ENCODE data around the gene GBP4. TPM values are rescaled to one million over a fixed set of nuclear protein-coding genes. Genes with fewer than 3 reads are reported as not detected.

GBP4 gene
- total RNA-seq = 0.52 and 0.66 TPM in 2 replicates

DNA sequence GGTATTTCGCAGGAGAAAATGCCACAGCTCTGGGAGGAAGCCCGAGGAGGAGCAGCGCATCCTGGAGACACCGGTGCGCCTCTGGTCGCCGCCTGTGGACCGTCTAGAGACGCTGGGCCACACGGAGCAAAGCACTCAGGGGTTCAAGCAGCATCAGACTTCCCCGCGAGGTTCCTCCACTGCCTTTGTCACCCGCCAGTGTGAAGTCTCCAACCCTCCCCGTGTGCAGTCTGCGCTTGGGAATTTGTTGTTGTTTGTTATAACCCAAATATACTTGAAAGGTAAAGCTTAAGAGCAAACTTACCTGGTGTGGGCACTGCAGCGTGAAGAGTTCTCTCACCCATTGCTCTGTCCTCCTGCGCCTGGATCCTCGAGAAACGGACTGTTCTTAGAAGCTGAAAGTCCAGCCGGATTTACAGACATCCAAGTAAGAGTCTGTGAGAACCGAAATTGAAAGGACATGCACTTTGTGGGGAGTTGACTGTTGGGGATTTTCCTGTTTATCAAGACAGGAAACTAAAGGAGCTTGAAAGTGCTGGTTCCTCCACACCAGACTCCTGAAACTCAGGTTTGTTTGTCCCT lies at the start of gene GBP4:
TSS of gene GBP4 (minus strand) at position 452 of the 582 bp plus-strand sequence. CDS start at position 344, 108 bp downstream.

GRCh38 chr1:89175601-89176256 lies 23.0 kb downstream of the GBP4 start, which contains the start of gene GBP7:
GBP7 (minus strand) TSS chr1:89176003; CDS start chr1:89171935, 4,068 bp downstream.

Other genes starting within 250 kb of the GBP4 start
- gene KYAT3, start 206.3 kb downstream of the GBP4 start, total RNA-seq = 15.6 and 21.7 TPM in 2 replicates
- gene RBMXL1, start 206.3 kb downstream of the GBP4 start, total RNA-seq = 7.0 and 9.9 TPM in 2 replicates
- gene GBP3, start 176.1 kb downstream of the GBP4 start, total RNA-seq = 12.1 and 19.3 TPM in 2 replicates
- gene GBP1, start 133.7 kb downstream of the GBP4 start, total RNA-seq = 12.4 and 15.1 TPM in 2 replicates
- gene GBP2, start 72.8 kb downstream of the GBP4 start, total RNA-seq = 24.2 and 44.6 TPM in 2 replicates
- gene GBP7, start 22.9 kb downstream of the GBP4 start, total RNA-seq = not detected in 2 replicates
- 0.07 TPM in 1 of 2 replicates, not detected in the other for gene GBP5, start 73.9 kb upstream of the GBP4 start, total RNA-seq
- not detected in 2 replicates for gene GBP6, start 165.1 kb upstream of the GBP4 start, total RNA-seq